ENCODE measurements around the gene NPLOC4.

Gene NPLOC4

DNA sequence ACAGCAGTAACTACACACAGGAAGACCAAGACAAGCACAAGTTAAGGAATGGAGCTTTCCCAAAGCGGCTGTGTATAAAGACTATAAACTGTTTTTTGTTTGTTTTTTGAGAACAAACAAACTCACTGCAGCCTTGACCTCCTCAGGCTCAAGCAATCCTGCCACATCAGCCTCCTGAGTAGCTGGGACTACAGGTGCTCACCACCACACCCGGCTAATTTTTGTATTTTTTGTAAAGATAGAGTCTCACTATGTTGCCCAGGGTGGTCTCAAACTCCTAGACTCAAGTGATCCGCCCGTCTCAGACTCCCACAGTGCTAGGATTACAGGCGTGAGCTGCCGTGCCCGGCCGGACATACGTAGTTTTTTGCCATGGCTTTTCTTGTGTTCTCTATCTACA, 23.5 kb upstream of the NPLOC4 start:
- DNase-seq: no peak

GRCh38 chr17:81659038-81659437, 22.1 kb upstream of the NPLOC4 start:
- no peak for DNase-seq

DNA sequence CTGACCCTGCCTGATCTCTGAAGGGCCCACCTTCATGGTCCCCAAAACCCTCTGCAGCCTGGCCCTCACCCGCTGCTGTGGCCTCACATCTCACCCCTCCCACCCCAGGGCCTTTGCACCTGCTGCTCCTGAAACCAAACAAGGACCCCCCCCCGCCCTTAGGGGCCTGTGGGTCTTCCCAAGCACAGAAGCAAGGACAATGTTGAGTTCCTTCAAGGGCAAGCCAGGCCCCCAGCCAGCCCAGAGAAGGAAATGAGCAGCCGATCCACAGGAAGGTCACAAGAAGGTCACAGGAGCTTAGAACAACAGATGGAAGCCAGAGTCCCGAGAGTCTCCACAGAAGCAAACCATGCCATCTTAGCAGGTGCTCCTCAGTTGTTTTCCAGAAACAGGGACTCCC, 19.9 kb upstream of the NPLOC4 start:
- DNase-seq: no peak

GRCh38 chr17:81656118-81656743, 19.3 kb upstream of the NPLOC4 start, which contains the start of gene PDE6G:
PDE6G (minus strand) TSS chr17:81656542; CDS start chr17:81653305, 3,237 bp downstream.
- no peak for DNase-seq

DNA sequence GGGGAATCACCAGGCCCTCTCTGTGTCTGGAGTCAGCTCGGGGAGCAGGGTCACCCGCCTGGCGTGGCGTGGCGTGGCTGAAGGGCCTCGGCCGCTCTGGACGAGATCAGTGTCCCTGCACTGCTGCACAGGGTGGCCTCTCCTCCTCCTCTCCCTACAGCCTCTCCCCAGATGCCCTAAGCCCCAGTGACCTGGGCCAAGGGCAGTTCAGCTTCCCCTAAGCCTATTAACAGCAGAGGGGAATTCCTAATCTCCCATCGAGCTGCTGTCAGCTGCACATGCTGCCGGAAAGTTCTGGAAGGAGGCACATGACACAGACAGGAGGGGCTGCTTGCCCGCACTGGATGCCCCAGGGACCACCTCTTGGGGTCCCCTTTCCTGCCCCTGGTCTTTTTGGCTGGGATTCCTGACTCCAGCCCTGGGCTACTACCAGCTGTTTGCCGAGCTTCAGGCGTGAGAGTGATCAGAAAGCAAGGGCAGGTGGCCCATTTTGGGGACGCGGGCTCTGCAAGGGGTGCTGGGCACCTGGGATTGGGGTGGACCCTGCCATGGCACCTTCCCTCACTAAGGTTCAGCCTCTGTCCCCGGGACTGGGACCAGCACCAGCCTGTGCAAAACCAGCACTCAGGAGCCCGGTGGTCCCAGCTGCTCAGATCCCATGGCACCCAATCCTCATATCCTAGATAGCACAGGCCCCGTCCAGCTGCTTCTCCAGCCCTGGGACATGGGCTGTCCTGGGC, 18.6 kb upstream of the NPLOC4 start:
- DNase-seq: no peak

DNA sequence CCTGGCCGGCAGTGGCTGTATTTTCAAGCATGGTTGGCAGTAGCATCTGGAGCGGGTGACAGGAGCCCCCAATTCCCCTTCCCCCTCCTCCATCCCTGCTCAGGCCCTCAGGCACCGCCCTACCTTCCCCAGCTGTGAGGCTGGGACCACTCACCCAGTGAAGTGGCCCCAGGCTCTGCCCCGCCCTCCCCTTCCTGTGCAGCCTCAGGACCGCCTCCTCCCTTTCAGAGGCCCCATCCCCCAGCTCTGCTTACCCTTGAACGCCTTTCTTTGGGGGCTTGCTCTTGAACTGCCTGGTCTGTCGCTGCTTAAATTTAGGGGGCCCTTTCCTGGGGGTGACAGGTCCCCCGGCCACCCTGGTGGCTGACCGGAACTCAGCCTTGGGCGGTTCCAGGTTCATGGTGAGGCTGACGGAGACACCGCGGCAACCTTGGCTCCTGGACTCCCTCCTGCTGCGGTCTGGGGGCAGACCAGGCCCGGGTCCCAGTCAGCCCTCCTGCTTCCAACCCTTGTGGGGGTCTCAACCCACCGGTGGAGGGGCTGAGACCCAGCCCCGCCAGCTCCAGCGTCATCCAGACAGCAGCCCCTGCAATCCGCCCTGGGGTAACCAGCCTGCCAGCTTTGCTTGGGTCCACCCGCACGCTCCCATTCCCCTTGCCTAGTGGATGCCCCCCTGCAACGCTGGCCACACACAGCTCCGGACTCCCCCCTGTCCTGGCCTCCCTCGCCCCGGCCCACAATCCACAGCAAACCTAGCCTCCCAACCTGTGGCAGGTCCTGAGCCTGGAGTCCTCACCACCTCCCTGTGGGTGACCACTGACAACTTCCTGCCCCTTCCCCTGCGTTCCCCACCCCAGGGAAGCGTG, 16.2 kb upstream of the NPLOC4 start:
- DNase-seq: no peak

- no peak for DNase-seq
Observed at GRCh38 chr17:81651692-81652091, 14.8 kb upstream of the NPLOC4 start.

DNA sequence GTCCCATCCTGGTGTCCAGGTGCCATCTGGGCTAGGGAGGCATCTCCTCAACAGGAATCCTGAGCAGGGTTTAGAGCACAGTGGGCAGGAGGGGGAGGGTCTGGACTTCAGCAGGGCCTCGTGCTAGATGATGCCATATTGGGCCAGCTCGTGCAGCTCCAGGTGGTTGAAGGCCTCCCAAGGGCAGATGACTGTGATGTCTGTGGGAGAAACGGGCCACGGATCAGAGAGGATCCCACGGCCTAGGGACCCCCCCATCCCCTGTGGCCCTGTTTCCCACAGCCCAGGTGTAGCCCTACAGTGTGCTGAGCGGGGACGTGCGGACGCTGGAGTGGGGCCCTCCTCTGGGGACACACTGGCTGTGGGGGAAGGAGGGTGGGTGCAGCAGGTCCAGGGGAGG, 14.0 kb upstream of the NPLOC4 start:
- no peak for DNase-seq

GRCh38 chr17:81648707-81649085, 11.8 kb upstream of the NPLOC4 start:
- no peak for DNase-seq

DNA sequence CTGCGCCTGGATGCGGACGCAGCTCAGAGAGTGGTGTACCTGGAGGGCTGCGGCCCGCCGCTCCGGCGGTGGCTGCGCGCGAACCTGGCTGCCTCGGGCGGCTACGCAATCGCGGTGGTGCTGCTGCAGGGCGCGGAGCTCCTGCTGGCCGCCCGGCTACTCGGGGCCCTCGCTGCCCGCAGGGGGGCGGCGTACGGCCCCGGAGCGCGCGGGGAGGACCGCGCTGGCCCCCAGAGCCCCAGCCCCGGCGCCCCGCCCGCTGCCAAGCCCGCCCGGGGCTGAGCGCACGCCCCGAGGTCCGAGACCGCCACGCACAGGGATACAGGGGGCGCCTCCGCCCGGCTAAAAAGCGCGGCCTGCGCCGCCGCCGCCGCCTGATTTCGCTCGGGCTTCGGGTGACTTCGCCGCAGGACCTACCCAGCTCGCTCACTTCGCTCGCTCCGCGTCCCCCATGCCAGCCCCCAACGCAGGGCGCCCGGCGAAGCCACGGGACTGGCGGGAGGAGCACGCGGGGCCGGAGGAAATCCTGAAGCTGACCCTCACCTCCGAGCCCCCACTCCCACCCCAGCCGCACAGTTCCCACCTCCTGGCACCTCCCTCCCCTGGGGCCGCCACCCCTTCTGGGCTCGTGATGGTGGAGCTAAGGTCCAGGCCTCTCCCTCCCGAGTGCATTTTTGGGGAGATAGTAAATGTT, 11.2 kb upstream of the NPLOC4 start:
- DNase-seq: no peak

DNA sequence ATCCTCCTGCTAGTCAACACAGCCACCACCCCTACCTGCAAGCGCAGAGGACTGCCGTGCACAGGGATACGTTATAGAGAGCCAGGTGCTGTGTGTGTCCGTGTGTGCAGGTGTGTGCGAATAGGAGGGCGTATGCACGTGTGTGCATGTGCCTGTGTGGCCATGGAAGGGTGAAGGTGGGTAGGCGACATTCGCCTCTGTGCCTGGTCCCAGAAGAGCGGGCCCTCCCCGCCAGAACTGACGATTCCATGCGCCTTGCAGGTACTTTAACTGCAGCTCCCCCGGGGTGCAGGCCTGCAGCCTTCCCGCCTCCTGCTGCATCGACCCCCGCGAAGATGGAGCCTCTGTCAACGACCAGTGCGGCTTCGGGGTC, 10.7 kb upstream of the NPLOC4 start:
- no peak for DNase-seq

- no peak for DNase-seq
Observed at GRCh38 chr17:81646869-81647600, 10.1 kb upstream of the NPLOC4 start.

- DNase-seq: no peak
Observed at GRCh38 chr17:81644976-81645952, 8.4 kb upstream of the NPLOC4 start.

DNA sequence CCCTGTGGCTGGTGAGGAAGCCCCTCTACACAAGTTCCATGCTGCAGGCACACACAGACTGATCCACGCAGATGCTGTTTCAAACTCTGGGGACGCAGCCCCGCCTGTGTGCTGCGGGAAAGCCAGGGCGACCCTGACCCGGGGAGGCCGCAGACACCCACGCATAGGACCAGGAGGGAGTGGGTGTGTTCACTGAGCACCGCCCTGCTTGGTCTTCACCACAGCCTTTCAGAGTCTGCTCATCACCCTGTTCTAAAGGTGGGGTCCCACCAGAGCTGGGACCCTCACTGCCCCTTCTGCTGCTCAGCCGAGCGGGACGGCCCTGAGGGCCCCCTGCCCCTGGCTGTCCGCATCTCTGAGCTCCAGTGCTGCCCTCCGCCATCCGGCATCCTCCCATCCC, 7.6 kb upstream of the NPLOC4 start:
- DNase-seq: no peak

DNA sequence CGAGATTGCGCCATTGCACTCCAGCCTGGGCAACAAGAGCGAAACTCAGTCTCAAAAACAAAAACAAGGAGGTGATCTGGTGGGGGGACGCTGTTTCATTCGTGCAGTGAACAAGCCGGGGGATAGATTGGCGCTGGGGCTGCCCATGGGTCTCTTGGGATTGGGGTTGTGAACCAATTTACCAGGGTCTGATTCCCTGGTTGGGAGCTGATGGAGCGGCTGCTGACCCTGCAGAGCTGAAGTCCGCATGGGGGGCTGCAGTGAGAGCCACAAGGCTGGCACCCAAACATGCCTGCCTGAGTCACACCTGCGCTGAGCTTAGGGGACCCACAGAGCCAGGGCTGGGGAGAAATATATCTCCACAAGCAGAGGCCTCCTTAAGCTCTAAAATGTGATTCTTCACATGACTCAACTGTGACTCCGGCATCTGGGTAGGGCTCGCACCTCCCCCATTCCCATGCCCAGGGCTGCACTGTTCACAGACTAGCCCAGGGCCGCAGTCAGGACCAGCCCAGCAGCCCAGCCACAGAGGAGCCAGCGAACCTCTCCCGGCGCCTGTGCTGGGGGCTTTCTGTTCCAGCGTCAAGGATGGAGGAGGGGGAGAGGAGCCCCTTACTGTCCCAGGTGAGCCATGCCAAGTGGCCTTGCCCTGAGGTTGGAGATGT, 5.0 kb upstream of the NPLOC4 start:
- DNase-seq: no peak

DNA sequence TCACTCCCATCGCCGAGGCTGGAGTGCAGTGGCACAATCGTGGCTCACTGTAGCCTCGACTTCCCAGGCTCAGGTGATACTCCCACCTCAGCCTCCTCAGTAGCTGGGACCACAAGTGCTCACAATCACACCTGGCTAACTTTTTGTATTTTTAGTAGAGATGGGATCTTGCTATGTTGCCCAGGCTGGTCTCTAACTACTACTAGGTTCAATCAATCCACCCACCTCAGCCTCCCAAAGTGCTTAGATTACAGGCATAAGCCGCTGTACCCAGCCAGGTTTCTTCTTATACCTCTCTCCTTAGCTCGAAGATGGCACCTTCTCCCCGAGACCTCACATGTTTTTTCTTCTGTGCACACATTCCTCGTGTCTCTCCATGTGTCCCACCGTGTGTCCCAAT, 3.1 kb upstream of the NPLOC4 start:
- no peak for DNase-seq

- DNase-seq: no peak
Observed at GRCh38 chr17:81638683-81639082, 1.8 kb upstream of the NPLOC4 start.

DNA sequence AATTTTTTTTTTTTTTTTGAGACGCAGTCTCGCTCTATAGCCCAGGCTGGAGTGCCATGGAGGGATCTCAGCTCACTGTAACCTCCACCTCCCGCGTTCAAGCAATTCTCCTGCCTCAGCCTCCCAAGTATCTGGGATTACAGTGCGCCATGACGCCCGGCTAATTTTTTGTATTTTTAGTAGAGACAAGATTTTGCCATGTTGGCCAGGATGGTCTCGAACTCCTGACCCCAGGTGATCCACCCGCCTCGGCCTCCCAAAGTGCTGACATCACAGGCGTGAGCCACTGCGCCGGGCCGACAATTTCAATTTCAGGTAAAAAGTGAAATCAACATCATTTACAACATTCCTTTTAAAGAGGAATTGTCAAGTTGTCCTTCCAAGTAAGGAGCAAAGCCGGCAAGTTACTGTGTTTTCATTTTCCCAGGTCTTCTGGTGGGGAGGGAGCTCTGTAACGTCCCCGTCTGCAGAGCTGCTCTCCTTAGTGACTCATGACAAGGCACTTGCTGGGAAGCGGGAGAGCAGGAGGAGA, 873 bp downstream of the NPLOC4 start:
- DNase-seq: no peak

DNA sequence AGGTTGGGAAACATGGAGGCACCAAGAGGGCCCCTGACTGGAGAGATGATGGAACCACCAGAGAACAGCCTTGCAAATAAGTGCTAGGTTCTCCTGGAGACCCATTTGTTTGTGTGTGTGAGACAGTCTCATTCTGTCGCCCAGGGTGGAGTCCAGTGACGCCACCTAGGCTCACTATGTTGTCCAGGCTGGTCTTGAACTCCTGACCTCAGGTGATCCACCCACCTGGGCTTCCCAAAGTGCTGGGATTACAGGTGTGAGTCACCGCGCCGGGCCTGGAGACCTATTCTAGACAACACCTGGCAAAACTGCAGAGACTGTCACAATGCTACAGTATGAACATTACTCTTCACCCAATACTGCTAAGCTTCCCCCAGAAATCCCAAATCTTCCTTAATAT, 1.5 kb downstream of the NPLOC4 start:
- no peak for DNase-seq

- DNase-seq: no peak
Observed at GRCh38 chr17:81631482-81631881, 5.4 kb downstream of the NPLOC4 start.
